Peyer's patch (tissue), 4 donors: ENCODE results near the gene CARM1.

Source experiments
- POLR2A ChIP-seq, 2 donors: fragments of 450-650 bp; IDR thresholded peaks; one replicate each; pipeline ENCODE4 v1.5.1; 2017; ENCODE audit warnings: antibody characterized with exemption in 2 of 2, mild to moderate bottlenecking in 2 of 2, moderate library complexity in 2 of 2
- TF ChIP-seq, protein P1 (sequence below), 6 experiments: fragments of 450-650 bp in 4 of 6; fragments of 200-600 bp in 2 of 6; sonication (generic) in 1 of 6; IDR thresholded peaks; one replicate each; pipeline ENCODE4 v1.5.1; 2017 to 2019; ENCODE audit warnings: antibody characterized with exemption in 6 of 6, mild to moderate bottlenecking in 3 of 6, moderate library complexity in 1 of 6

DNA sequence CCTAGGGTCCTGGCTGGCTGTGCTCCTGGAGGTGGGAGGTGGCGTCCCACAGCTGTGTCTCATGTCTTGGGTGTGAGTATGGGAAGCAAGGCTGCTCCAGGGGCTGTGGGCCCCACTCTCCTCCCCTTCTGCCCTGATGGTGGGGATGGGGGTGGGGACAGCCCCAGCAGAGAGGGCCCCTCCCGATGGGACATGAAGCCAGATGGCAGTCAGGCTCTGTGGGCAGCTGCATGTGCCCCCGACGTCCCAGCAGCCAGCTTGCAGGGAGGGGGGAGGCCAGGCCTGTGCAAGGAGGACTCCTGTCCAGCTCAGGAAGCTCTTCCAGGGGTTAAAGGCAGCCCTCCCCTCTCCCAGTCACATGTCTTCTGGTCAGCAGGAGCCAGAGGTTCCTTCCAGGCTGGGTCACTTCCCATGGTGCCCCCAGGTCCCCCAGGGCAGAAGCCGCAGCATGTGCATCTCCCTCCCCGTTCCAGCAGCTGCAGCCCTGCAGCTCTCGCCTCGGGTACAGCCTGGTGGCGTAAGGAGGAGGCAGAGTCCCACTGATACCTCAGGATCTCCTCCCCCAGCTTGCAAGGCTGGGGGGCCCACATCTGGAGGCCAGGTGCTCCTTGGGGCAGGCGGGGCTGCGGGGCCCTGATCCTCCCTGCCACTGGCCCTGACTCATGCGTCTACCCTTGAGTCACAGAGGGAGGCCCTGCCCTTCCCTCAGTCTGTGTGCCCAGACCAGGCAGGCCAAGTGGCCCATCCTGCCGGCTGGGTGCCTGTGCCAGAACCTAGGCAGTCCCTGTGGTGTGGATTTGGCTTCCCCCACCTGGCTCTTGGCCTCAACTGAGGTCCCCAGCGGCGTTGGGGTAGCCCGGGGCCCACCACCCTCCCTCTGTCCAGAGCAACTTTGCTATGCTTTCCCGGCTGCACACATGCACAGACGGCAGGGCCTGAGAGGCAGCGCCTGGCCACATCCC lies 44.1 kb downstream of the CARM1 start:
- TF ChIP-seq, protein P1, sequence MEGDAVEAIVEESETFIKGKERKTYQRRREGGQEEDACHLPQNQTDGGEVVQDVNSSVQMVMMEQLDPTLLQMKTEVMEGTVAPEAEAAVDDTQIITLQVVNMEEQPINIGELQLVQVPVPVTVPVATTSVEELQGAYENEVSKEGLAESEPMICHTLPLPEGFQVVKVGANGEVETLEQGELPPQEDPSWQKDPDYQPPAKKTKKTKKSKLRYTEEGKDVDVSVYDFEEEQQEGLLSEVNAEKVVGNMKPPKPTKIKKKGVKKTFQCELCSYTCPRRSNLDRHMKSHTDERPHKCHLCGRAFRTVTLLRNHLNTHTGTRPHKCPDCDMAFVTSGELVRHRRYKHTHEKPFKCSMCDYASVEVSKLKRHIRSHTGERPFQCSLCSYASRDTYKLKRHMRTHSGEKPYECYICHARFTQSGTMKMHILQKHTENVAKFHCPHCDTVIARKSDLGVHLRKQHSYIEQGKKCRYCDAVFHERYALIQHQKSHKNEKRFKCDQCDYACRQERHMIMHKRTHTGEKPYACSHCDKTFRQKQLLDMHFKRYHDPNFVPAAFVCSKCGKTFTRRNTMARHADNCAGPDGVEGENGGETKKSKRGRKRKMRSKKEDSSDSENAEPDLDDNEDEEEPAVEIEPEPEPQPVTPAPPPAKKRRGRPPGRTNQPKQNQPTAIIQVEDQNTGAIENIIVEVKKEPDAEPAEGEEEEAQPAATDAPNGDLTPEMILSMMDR (IDR thresholded peaks at IDR 0.05), result no peak
- TF ChIP-seq POLR2A (IDR thresholded peaks at IDR 0.05), result no peak
